HG03460 (cell line): Measurements from ENCODE around the gene CTAG1B.
"Not testable (repeated sequence)": the region's sequence is repeated elsewhere in the genome, so short reads cannot be mapped to it uniquely, and the experiment has no call there.

Source experiments
- ATAC-seq: cut with Tn5 transposase; IDR thresholded peaks from one replicate; pipeline ENCODE4 v1.9.1; 2021; ENCODE audit not compliant: unreplicated experiment

Gene CTAG1B

DNA sequence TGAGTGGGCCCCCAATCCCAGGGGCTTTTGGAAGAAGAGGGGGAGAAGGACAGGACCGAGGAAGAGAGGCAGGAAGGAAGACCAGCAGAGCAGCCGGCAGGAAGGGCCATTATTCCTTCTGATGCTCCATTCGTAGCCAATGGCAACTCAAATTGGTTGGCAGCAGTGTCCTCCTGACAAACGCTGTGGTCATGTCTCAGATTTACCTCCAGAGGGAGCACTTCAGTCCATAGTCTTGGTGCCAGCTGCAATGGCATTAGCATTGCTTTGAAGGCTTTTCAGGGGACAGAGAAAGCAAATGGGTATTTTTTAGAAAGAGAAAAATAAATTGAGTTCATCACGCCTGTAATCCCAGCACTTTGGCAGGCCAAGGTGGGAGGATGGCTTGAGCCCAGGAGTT is 9.9 kb upstream of the CTAG1B start:
- not testable (repeated sequence) for ATAC-seq

DNA sequence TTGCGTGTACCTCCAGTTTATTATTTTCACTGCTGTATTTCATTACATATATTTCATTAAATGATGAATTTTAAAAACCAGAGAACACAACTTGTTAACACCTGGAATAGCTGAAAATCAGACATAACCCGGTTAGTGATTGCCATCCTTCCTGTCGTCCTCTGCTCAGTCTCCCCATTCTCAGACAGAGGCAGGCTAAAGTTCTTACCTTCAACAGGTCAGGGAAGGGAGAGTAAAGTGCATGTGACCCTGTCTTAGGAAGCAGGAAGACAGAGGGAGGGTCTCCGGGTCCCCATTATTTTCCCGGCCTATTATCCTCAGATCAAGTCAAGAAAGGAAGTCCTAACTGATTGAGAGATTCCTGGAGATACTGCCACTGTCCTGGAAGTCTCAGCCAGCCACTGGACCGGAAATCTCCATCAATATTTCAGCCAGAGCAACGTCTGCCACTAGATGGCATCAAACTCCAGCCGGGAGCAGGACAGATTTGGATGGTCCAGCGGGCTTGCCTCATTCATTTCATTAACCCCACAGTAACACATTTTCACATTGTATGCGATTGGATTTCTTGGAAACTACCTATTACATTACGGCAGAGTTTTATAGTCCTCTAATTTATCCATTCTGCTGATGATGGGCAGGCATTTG is 1.8 kb upstream of the CTAG1B start:
- ATAC-seq = not testable (repeated sequence)

DNA sequence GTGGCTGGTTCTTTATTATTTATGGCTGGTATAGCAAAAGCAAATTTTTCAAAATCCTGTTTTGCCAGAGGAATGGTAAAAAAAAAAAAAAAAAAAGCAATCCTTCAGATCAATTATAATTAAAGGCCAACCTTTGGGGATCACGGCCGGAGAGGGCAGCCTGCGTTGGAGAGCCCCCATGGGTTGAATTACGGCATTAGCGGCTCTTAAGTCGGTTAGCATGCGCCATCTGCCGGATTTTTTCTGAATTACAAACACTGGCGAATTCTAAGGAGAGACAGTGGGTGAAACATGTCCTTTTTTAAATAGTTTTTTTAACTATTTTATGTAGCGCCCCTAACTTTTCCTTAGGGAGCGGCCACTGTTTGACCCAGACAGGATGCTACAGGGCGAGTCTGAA is 5.5 kb downstream of the CTAG1B start:
- ATAC-seq = not testable (repeated sequence)

DNA sequence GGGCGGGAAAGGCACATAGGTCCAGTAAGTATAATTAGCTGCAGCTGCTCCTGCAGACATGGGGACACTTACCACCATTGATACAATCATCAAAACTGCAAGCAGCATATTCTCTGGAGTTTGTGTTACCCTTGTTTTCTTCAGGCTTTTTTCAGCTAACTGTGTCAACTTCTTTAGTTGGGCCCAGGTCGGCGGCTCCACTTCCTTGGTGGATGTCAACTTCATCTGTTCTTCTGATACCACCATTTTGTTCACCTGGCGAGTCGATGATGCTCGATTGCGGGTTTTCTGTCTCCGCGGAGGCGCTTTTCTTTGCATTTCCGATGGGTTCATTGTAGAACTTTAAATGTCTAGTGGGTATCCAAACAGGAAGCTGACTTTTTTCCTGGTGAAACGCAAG is 7.9 kb downstream of the CTAG1B start:
- not testable (repeated sequence) for ATAC-seq

DNA sequence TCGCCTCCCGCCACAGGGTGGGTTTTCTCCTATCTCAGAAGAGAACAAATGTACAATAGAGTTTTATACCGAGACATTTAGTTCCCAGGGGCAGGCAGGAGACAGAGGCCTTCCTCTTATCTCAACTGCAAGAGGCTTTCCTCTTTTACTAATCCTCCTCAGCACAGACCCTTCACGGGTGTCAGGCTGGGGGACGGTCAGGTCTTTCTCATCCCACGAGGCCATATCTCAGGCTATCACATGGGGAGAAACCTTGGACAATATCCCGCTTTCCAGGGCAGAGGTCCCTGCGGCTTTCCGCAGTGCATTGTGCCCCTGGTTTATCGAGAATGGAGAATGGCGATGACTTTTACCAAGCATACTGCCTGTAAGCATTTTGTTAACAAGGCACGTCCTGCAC is 10.3 kb downstream of the CTAG1B start:
- ATAC-seq = not testable (repeated sequence)

DNA sequence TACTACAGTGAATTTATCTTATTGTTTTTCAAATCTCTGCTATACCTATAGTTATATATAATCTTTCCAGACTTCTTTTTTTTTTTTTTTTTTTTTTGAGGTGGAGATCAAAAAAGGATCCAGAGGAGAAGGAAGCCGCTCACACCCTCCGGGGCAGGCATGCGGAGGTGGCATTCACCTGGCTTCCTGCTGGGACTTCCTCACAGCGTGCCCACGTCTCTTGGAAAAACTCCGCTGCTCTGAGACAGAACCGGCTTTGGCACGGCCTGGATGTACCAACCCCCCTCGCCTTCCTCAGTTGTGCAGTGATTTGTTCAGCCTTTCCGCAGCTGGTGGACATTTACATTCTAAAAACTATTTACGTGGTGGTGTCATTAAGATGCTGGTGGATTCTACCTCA is 11.1 kb downstream of the CTAG1B start:
- not testable (repeated sequence) for ATAC-seq

DNA sequence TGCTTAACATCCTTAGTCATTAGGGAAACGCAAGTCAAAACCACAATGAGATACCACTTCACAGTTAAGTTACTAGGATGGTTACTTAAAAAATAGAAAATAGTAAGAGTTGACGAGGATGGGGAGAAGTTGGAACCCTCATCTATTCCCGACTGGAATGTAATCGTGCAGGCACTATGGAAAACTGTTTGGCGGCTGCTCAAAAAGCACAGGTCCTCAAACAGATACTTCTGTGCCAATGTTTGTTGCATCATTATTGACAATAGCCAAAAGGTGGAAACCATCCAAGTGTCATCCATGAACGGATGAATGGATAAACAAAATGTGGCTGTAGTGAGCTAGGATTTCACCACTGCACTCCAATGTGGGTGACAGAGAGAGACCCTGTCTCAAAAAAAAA is 11.7 kb downstream of the CTAG1B start:
- ATAC-seq = no peak

DNA sequence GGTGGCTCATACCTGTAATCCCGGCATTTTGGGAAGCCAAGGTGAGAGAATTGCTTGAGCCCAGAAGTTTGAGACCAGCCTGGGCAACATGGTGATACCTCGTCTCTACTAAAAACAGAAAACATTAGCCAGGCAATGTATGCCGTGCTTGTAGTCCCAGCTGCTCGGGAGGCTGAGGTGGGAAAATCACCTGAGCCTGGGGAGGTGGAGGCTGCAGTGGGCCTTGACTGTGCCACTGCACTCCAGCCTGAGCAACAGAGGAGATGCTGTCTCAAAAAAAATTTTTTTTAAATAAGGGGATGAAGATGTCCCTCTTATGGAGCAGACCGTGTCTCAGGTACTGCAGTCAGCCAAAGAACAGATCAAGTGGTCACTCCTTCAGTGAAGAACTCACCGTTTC is 13.5 kb downstream of the CTAG1B start:
- ATAC-seq = no peak

DNA sequence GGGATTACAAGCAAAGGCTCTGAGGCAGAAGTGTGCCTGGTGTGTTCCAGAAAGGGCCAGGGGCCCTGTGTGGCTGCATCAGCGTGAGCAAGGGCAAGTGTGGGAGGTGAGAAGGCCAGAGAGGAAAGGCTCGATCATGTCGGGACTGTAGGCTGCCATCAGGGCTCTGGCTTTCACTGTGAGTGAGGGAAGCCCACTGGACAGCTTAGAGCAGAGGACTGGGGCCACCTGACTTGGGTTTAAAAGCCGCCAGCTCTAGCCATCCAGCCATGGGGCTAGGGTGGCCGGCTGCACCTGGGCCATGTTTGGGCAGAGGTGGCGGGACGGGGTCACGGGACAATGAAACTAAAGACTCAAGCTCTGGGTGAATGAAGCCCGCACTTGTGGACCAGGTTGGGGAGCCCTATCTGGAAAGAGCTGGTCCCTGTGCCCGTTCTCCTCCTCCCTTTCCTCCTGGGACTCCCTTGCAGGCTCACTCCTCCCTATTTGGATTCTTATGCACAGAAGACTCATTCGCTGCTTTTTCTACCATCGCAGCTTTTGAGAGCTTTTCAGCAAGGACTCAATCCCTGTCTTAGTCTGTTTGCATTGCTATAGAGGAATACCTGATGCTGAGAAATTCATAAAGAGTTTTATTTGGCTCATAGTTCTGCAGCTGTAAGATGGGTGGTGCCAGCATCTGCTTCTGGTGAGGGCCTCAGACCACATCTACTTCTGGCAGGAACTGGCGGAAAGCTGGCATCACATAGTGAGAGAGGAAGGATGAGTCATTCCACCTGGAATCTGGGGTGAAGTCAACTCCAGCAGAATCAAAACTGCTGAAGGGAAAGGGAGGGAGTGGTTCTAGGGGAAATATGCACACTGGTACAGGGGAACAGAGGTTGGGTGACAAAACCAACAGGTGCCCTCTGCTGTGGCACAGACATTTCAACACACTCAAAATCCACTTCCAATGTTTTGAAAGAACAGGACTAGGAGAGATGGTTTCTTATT is 15.3 kb downstream of the CTAG1B start:
- ATAC-seq = no peak

DNA sequence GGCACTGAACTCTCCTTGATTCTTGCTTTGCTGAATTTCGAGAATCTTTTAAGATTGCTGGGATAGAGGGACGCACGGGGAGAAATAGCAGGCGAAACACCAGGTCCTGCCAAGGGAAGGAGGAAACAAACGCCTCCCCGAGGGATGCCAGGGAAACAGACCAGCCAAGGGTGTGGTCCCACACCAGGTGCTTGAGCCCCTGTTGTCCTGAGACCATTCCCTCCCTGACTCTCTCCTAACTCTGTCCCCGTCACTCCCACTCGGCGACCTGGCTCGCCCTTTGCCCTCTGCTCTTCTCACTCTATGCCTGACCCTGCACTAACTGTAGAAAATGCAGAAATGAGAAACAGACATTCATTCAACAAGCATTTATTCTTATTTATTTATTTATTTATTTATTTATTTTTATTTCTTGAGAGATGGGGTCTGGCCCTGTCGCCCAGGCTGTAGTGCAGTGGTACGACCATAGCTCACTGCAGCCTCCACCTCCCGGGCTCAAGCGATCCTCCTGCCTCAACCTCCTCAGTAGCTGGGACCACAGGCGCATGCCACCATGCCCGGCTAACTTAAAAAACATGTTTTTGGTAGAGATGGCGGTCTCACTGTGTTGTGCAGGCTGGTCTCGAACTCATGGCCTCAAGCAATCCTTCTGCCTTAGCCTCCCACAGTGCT is 16.2 kb downstream of the CTAG1B start:
- ATAC-seq = no peak

DNA sequence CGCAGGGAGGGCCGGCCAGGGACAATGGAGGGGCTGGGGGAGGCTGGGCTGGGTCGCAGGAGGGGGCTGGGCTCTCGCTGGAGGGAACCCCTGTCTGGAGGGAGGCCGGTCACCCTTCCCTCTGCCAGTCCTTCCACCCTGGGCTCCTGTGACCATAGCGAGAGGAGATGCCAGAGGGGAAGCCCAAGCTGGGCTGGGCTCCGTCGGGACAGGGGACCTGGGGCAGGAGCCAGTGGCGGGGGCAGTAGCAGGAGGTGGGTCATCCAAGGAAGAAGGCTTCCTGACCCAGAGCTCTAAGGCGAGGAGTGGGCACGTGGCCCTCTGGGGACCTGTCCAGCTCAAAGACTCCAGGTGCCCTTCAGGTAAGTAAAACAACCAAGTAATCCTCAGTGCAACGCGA is 16.9 kb downstream of the CTAG1B start:
- ATAC-seq = no peak

DNA sequence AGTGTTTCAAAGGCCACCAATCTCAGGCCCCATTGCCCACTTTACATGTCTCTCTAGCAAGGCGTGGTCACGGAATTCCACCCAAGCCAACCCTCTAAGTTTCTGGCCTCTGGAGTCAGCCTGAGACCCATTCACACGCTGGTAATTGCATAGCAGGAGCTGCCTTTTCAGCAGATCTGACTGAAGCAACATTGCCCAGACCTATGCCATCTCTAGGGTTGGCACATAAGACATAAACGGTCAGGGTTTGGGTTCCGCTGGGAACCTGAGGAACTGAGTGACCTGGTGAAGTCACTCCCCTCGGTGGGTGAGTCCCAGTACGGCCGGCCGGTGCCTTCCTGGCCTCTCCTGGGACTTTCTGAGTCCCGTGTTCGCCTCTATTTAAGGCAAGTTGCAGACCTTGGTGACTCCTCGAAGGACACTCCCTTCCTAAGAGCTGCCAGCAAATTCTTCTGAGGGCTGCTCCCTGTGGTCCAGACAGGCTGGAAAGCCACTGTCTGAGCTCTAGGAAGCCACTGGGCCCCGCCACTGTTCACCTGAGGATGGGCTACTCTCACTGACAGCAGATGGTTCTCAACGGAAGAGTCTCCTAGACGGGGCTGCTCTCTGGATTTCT is 18.2 kb downstream of the CTAG1B start:
- no peak for ATAC-seq

DNA sequence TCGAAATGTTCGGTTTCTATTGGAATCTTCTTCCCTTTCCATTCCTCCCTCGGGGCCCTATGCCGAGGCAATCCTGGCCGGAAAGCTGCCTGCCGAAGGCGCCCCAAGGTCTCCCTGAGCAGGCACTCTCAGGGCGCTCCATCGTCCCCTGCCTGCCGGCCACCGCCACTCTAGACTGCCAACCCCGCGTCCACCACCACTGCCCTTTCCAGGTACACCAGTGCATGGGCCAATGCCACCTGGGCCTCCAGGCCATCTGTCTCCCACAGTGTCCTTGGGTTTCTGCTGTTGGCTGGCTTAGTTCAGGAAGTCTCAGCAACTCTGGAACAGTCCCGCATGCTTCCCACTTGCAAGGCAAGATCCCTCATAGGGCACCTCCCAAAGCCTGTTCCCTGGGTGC is 19.6 kb downstream of the CTAG1B start:
- no peak for ATAC-seq

DNA sequence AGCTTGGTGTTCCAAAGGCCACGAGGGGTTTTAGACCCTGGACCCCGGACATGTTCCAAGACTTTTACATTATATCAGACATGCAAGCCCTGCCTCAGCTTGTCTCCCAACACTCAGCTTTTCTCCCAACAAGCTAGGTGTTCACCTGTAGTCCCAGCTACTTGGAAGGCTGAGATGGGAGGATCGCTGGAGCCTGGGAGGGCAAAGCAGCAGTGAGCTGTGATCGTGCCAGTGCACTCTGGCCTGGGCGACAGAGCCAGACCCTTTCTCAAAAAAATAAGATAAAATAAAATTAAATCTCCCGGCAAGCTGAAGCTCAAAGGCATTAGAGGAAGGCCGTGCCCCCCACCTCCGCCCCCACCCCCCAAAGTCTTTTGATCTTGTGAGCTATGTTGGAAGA is 20.4 kb downstream of the CTAG1B start:
- no peak for ATAC-seq

DNA sequence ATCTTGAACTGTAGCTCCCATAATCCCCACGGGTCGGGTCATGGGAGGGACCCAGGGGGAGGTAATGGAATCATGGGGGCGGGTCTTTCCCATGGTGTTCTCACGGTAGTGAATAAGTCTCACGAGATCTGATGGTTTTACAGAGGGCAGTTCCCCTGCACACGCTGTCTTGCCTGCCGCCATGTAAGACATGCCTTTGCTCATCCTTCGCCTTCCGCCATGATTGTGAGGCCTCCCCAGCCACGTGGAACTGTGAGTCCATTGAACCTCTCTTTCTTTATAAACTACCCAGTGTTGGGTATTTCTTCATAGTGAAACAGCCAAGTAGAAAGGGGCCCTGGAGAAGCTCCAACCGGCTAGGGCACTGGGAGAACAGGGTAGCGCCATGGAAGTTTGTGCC is 21.9 kb downstream of the CTAG1B start:
- no peak for ATAC-seq

DNA sequence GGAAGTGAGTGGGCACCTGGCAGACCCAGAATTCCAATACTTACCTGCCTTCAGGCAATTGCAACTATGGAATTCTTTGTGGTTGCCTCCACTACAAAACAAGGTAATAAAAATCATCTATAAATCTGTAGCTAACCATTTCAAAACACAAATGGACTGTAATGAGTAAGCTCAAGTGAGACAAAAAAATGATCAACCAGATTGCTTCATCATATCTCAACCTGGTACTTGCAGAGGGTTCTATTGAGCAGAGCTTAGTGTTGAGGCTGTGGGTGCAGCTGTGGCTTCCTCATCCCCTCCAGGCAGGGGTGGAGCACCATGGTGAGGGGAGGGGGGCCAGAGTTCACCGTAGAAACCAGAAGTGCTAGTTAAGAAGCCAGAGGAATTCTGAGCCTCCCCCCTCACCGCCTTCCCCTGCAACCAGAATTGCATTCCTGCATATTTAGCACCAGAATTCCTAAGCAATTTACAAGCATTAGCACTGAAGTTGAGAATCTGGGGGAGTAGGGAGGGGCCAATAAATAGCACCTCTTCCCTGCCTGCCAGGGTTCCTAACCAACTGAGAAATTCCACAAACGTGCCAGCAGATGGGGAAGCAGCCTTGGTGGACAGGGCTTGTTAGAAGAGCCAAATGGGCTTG is 22.7 kb downstream of the CTAG1B start:
- ATAC-seq = no peak

DNA sequence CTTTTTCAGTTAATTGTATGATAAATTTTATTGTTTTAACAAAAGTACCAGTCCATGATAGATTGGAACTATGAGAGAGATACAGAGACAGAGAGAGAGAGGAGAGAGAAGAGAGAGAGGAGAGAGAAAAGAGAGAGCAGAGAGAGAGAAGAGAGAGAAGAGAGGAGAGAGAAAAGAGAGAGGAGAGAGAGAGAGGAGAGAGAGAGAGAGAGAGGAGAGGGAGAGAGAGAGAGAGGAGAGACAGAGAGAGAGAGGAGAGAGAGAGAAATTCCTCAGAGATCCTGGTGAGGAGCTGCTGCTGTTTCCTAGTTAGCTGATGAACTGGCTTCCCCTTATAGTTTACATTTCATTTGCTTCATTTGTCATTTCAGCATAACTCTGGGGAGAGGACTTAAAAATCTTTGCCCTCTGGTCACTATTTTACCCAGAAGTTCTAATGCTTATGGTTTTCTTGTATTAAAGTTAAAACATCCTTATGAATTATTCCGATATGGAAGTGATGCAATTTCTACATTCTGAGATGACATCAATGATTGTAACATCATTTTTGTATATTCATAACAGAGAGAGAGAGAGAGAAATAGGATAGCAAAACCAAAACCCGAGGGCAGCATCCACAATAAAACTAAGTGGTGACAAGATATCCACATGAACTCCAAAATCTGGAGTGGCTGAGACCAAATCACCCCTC is 23.4 kb downstream of the CTAG1B start:
- no peak for ATAC-seq

DNA sequence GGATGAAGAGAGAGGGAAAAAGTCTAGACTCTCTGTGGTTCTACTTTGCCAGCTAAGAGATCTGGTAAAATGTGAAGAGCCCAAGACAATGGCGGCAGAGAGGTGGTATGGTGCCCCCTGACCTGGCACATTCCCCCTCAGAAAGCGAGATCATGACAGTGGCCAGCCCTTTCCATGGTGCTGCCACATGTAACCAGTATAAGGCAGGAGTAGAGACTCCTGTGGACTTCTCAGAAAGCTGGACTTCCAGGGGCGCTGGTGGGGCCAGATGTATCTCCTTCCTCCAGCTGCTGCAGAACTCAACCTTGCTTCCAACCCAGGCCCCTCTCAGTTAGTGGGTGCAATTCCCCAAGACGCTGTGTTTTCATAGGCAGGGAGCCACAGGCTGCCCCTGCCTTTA is 24.6 kb downstream of the CTAG1B start:
- ATAC-seq = no peak

DNA sequence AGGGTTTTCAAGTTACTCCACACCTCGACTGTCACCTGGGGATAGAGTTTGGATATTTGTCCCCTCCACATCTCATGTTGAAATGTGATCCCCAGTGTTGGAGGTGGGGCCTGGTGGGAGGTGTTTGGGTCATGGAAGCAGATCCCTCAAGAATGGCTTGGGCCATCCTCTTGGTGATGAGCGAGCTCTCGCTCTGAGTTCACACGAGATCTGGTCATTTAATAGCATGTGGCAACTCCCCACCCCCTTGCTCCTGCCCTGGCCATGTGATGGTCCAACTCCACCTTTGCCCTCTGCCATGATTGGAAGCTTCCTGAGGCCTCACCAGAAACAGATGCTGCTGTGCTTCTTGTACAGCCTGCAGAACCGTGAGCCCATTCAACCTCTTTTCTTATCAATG is 25.9 kb downstream of the CTAG1B start:
- ATAC-seq = no peak

DNA sequence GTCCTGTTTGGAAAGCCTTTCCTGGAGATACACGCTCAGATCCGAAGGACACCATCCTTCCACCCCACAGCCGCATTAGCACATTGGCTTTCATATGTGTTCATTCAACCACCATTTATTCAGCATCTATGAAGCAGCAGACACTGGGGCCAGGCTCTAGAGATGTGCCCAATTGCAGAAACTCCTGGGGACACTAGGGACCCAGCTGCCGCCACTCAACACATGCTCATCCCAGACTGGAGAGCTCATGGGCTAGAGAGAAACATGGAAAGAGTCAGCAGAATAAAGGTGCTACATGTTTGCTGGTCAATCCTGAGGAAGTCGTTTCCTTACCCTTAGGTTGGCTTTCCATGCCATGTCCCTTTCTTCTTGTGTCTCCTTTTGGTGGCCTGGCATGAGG is 26.6 kb downstream of the CTAG1B start:
- ATAC-seq = no peak
